ENCODE results near the gene RGS6. TPM values are rescaled to one million over a fixed set of nuclear protein-coding genes. Genes with fewer than 3 reads are reported as not detected.
"Not testable (repeated sequence)": the region's sequence is repeated elsewhere in the genome, so short reads cannot be mapped to it uniquely, and the experiment has no call there.

Gene RGS6
- total RNA-seq, 4 donors from 2014 or later = 0.83 to 2.4 (median 1.5) TPM

GRCh38 chr14:72476657-72477499 is 544.6 kb downstream of the RGS6 start:
- TF ChIP-seq EP300 (IDR thresholded peaks at IDR 0.05) (no peak), CTCF (IDR thresholded peaks at IDR 0.05) (no peak), POLR2AphosphoS5 (IDR thresholded peaks at IDR 0.05) (no peak), POLR2A (IDR thresholded peaks at IDR 0.05; ENCODE audit: low read depth) (no peak)
- intact Hi-C loops (cut with DNase I) = no loop called here
- Histone ChIP-seq H3K4me3 (no peak overlapping the region), H3K27me3 (peaks cover 0 to 12% (median 0%) of the 10 kb centered on the region in 4 donors), H3K4me1 (no peaks in the 10 kb centered on the region), H3K27ac (replicated peaks in 1 of 4) (no peak overlapping the region), H3K9me3 (no peaks in the 10 kb centered on the region), H3K36me3 (no peaks in the 10 kb centered on the region)
- WGBS = 50% methylated on average over 8 of the region's 8 CpGs
- no peak for DNase-seq (ENCODE audit: extremely low spot score)

DNA sequence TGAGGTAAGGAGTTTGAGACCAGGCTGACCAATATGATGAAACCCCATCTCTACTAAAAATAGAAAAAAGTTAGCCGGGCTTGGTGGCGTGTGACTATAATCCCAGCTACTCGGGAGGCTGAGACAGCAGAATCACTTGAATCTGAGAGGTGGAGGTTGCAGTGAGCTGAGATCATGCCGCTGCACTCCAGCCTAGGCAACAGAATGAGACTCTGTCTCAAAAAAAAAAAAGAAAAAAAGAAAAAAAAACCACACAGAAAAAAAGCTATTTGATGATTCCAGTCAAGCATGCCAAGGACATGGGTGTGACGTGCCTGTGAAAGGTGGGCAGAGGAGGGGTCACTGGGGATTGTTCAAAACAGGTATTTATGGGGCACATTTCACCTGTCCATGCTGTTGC is 545.3 kb downstream of the RGS6 start:
- H3K9me3 ChIP-seq; H3K27ac ChIP-seq (replicated peaks in 1 of 4); H3K4me1 ChIP-seq; intact Hi-C loops (cut with DNase I); H3K4me3 ChIP-seq; DNase-seq (ENCODE audit: extremely low spot score); H3K36me3 ChIP-seq: not testable (repeated sequence)
- WGBS = 68% methylated on average over 5 of the region's 5 CpGs
- peaks cover 0 to 12% (median 0%) of the 10 kb centered on the region in 4 donors for H3K27me3 ChIP-seq

DNA sequence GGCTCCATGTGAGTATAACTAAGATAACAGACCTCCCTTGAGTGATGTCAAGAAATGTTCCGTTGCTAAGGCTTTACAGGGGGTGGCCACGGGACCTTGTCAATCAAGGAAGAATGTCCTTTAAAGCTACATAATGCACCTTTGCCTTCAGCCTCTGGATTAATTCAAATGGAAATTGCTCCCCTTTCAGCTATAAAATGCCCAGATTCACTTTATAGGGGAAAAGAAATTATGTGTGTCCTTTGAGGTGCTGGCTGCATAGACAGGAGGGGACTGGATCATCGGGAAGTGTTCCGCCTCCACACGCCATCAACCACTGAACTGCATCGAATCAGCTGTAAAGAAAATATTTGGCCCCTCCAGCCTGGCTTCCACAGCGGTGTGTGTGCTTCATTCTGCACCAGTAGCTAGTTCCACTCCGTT is 546.3 kb downstream of the RGS6 start:
- no peak for TF ChIP-seq POLR2A (IDR thresholded peaks at IDR 0.05; ENCODE audit: low read depth)
- TF ChIP-seq POLR2AphosphoS5 (IDR thresholded peaks at IDR 0.05) = no peak
- TF ChIP-seq CTCF (IDR thresholded peaks at IDR 0.05) = no peak
- no peak for TF ChIP-seq EP300 (IDR thresholded peaks at IDR 0.05)
- 83% methylated on average over 8 of the region's 8 CpGs for WGBS

GRCh38 chr14:72479461-72479931 is 547.3 kb downstream of the RGS6 start:
- Histone ChIP-seq H3K36me3 (no peaks in the 10 kb centered on the region), H3K9me3 (no peaks in the 10 kb centered on the region), H3K4me1 (no peaks in the 10 kb centered on the region), H3K27me3 (peaks cover 0 to 12% (median 0%) of the 10 kb centered on the region in 4 donors), H3K4me3 (no peak overlapping the region), H3K27ac (replicated peaks in 1 of 4) (no peak overlapping the region)
- intact Hi-C loops (cut with DNase I) = no loop called here
- no peak for TF ChIP-seq POLR2A (IDR thresholded peaks at IDR 0.05; ENCODE audit: low read depth)
- no peak for TF ChIP-seq CTCF (IDR thresholded peaks at IDR 0.05)
- TF ChIP-seq EP300 (IDR thresholded peaks at IDR 0.05) = no peak
- WGBS = 80% methylated on average over 3 of the region's 3 CpGs
- DNase-seq (ENCODE audit: extremely low spot score) = no peak

More for the DNA sequence above, 546.3 kb downstream of the RGS6 start:
- no peak for DNase-seq (ENCODE audit: extremely low spot score)
- Histone ChIP-seq H3K4me3 (no peak overlapping the region), H3K36me3 (no peaks in the 10 kb centered on the region), H3K27ac (replicated peaks in 1 of 4) (no peak overlapping the region), H3K9me3 (no peaks in the 10 kb centered on the region), H3K4me1 (no peaks in the 10 kb centered on the region), H3K27me3 (peaks cover 0 to 12% (median 0%) of the 10 kb centered on the region in 4 donors)
- intact Hi-C loops (cut with DNase I) = no loop called here

DNA sequence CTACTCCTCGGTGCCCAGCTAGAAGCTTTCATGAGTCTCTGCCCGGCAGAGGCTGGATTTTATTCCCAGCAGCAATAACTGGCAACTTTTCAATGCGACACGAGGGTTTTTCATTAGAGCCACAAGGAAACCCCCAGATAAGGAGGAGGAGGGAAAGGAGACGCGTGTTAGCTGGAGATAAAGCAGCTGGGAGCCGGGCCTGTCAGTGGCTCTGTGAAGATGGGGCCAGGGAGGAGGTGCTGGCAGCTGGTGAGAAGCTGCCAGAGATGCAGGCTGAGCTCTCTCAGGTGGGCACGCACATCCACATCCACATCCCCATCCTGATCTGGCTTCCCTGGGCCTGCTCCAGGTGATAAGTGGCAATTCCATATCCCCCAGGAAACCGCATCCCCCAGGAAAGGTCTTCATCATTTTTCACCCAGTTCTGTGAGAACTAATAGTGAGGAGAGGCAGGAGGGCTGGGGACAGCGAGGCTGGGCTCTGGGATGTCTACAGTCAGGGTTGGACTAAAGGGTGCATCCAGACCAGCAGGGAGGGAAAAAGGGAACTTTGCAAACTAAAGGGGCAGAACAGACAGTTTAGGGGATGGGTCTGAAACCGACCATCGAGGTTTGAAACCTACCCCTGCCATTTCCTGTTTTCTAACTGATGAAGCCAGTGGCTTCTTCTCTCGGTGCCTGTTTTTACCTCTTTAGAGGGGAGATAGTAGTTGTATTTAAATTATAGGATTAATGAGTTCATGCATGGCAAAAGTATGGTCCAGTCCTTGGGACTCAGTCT is 548.4 kb downstream of the RGS6 start:
- 41% methylated on average over 12 of the region's 13 CpGs for WGBS
- no peaks in the 10 kb centered on the region for H3K4me1 ChIP-seq
- H3K36me3 ChIP-seq = no peaks in the 10 kb centered on the region
- DNase-seq (ENCODE audit: extremely low spot score) = no peak
- H3K4me3 ChIP-seq = no peak overlapping the region
- no peak overlapping the region for H3K27ac ChIP-seq (replicated peaks in 1 of 4)
- peaks cover 0 to 12% (median 0%) of the 10 kb centered on the region in 4 donors for H3K27me3 ChIP-seq
- intact Hi-C loops (cut with DNase I) = no loop called here
- TF ChIP-seq CTCF (IDR thresholded peaks at IDR 0.05) (no peak), POLR2AphosphoS5 (IDR thresholded peaks at IDR 0.05) (no peak), POLR2A (IDR thresholded peaks at IDR 0.05; ENCODE audit: low read depth) (no peak), EP300 (IDR thresholded peaks at IDR 0.05) (no peak)
- H3K9me3 ChIP-seq = no peaks in the 10 kb centered on the region
